K562 (cell line): ENCODE measurements around the gene WBP2NL.

Experiments used
- EGR1 ChIP-seq: fragments of 450-650 bp; conservative IDR thresholded peaks from 2 replicates; pipeline ENCODE4 v1.6.1; 2017; ENCODE audit warnings: mild to moderate bottlenecking
- KHSRP ChIP-seq: fragments of 450-650 bp; IDR thresholded peaks from 2 replicates; pipeline ENCODE4 v1.6.1; 2017
- MAFF ChIP-seq: IDR thresholded peaks from 2 replicates; pipeline ENCODE4 v1.6.1; 2012; ENCODE audit warnings: low read length, improper control_type of control experiment
- MYC ChIP-seq, 2 experiments: fragments of 250-450 bp in 1 of 2; sonication (Bioruptor Pico) in 1 of 2; IDR thresholded peaks; 2 replicates each; pipeline versions ENCODE4 v1.5.1 to v1.6.1; 2012 to 2021; ENCODE audit warnings: low read depth in 2 of 2, borderline replicate concordance in 1 of 2, improper control_type of control experiment in 1 of 2, low read length in 1 of 2, mild to moderate bottlenecking in 1 of 2, moderate library complexity in 1 of 2
- TEAD1 ChIP-seq, 2 experiments: fragments of 450-650 bp in 1 of 2; sonication (generic) in 1 of 2; formaldehyde crosslinking; IDR thresholded peaks; 2 replicates each; pipeline versions ENCODE4 v1.4.0 to v1.8.0; 2020 to 2022; ENCODE audit warnings: mild to moderate bottlenecking in 2 of 2, missing genetic modification reagents in 1 of 2
- ZFP36 ChIP-seq: fragments of 150-350 bp; IDR thresholded peaks from 2 replicates; pipeline ENCODE4 v1.6.1; 2018; ENCODE audit warnings: low read length, low read depth; ENCODE audit not compliant: partially characterized antibody

DNA sequence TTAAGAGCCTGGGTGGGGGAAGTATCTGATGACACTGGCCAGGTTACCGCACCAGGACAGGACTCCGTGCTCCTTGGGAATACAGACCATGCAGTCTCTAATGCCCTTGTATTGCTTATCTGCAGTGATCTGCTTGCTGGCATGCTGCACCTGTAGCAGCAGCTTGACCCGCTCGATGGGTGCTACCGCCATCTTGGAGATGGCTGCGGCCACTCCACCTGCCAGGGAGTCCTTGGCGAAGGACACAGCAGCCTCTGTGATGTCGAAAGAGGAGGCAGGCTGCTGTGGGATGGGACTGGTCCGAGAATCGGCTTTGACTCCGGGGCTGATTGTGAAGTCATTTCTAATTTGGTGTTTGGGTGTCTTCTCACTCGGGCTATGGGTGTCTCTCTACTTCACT, 3.1 kb downstream of the WBP2NL start:
- TF ChIP-seq EGR1 (no peak), ZFP36 (no peak), MYC (IDR thresholded peaks at IDR 0.05; ENCODE audit: low read depth, low read length) (no peak), MYC (CRISPR knock-in tag; IDR thresholded peaks at IDR 0.05; ENCODE audit: borderline replicate concordance, low read depth) (no peak), KHSRP (no peak), TEAD1 (CRISPR knock-in tag; IDR thresholded peaks at IDR 0.05) (no peak), MAFF (no peak)
